Bronchial epithelial cell (primary cell): ENCODE measurements around the gene ELK4. TPM values are rescaled to one million over a fixed set of nuclear protein-coding genes. Genes with fewer than 3 reads are reported as not detected.
"Not testable (repeated sequence)": the region's sequence is repeated elsewhere in the genome, so short reads cannot be mapped to it uniquely, and the experiment has no call there.

ENCODE experiments used
- DNase-seq: peaks from one replicate; pipeline ENCODE4 v3.0.0-alpha.2; 2010; ENCODE audit warnings: low read depth
- FAIRE-seq: peaks from 2 replicates; lab custom pipeline; 2011; peaks lifted over from hg19 to GRCh38; lab: Jason Lieb, UNC
- H3K27me3 ChIP-seq: 2 replicates; pipeline ENCODE4 v1.5.1; 2011; ENCODE audit warnings: low read length; ENCODE audit not compliant: control insufficient read depth, insufficient read depth
- H3K36me3 ChIP-seq: 2 replicates; pipeline ENCODE4 v1.5.1; 2011; ENCODE audit warnings: low read length; ENCODE audit not compliant: control insufficient read depth, insufficient read depth
- H3K4me3 ChIP-seq: 2 replicates; pipeline ENCODE4 v1.5.1; 2011; ENCODE audit warnings: mild to moderate bottlenecking, low read depth, low read length, control low read depth
- total RNA-seq: library from RNA; depleted of rRNA; stranded (reverse); fragments of >200 nt; gene quantifications from 2 replicates; pipeline ENCODE4 v1.2.1, GENCODE V29; 2014
- TF ChIP-seq, protein P1 (sequence below): IDR thresholded peaks from 2 replicates; pipeline ENCODE4 v1.5.1; 2011; ENCODE audit warnings: mild to moderate bottlenecking, moderate library complexity, low read length, control low read depth, inconsistent platforms; ENCODE audit not compliant: insufficient read depth, severe bottlenecking

Gene ELK4
- total RNA-seq, 1 donor from 2014 or later: 10.8 TPM

GRCh38 chr1:205650241-205650640 lies 18.4 kb upstream of the ELK4 start:
- no peaks in the 10 kb centered on the region for H3K36me3 ChIP-seq
- no peaks in the 10 kb centered on the region for H3K27me3 ChIP-seq
- DNase-seq (no peak), FAIRE-seq (no peak)
- no peak overlapping the region for H3K4me3 ChIP-seq
- TF ChIP-seq, protein P1, sequence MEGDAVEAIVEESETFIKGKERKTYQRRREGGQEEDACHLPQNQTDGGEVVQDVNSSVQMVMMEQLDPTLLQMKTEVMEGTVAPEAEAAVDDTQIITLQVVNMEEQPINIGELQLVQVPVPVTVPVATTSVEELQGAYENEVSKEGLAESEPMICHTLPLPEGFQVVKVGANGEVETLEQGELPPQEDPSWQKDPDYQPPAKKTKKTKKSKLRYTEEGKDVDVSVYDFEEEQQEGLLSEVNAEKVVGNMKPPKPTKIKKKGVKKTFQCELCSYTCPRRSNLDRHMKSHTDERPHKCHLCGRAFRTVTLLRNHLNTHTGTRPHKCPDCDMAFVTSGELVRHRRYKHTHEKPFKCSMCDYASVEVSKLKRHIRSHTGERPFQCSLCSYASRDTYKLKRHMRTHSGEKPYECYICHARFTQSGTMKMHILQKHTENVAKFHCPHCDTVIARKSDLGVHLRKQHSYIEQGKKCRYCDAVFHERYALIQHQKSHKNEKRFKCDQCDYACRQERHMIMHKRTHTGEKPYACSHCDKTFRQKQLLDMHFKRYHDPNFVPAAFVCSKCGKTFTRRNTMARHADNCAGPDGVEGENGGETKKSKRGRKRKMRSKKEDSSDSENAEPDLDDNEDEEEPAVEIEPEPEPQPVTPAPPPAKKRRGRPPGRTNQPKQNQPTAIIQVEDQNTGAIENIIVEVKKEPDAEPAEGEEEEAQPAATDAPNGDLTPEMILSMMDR: no peak

DNA sequence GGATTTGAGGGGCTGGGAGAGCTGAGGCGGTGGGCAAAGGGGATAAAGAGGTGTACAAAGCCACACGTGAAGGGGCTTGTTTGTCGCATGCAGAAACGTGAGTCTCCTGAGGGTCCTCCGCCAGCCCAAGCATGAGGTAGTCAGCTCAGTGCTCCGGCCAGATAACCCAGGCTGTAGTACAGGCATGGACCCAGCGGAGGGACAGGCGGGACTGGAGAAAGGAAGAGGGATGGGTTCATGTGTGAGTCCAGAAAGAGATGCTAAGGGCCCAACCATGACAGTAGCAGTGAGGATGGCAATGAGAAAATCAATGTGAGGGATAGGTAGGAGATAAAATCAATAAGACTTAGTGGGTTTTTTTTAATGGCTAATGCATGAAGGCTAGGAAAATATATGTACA lies 13.7 kb upstream of the ELK4 start:
- no peak for FAIRE-seq
- Histone ChIP-seq H3K4me3 (no peak overlapping the region), H3K36me3 (no peaks in the 10 kb centered on the region), H3K27me3 (no peaks in the 10 kb centered on the region)
- DNase-seq: no peak
- TF ChIP-seq, protein P1: no peak

DNA sequence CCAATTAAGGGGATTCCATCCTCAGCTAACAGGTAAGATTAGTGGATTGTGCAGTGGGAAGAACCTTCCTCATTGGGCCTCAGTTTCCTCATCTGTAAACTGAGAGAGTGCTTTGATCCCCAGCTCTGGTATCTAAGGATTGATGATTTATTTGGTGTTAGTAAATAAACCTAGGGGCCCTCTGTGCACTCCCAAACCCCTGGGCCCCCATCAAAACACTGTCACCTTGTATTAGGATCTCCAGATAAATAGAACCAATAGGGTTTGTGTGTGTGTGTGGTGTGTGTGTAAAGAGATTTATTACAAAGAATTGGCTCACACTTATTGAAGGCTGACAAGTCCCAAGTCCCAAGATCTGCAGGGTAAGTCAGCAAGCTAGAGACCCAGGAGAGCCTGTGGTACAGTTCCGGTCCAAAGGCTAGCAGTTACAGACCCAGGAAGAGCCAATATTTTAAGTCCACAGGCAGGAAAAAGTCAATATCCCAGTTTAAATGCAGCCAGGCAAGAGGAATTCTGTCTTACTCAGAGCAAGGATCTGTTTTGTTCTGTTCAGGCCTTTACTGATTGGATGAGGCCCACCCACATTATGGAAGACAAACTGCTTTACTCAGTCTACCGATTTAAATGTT lies 11.0 kb upstream of the ELK4 start:
- DNase-seq (no peak), FAIRE-seq (no peak)
- TF ChIP-seq, protein P1: no peak
- Histone ChIP-seq H3K4me3 (no peak overlapping the region), H3K27me3 (no peaks in the 10 kb centered on the region), H3K36me3 (no peaks in the 10 kb centered on the region)

- no peaks in the 10 kb centered on the region for H3K36me3 ChIP-seq
- no peaks in the 10 kb centered on the region for H3K27me3 ChIP-seq
- TF ChIP-seq, protein P1: no peak
- no peak overlapping the region for H3K4me3 ChIP-seq
- DNase-seq (no peak), FAIRE-seq (no peak)
Measured at GRCh38 chr1:205639567-205639966, 7.8 kb upstream of the ELK4 start.

DNA sequence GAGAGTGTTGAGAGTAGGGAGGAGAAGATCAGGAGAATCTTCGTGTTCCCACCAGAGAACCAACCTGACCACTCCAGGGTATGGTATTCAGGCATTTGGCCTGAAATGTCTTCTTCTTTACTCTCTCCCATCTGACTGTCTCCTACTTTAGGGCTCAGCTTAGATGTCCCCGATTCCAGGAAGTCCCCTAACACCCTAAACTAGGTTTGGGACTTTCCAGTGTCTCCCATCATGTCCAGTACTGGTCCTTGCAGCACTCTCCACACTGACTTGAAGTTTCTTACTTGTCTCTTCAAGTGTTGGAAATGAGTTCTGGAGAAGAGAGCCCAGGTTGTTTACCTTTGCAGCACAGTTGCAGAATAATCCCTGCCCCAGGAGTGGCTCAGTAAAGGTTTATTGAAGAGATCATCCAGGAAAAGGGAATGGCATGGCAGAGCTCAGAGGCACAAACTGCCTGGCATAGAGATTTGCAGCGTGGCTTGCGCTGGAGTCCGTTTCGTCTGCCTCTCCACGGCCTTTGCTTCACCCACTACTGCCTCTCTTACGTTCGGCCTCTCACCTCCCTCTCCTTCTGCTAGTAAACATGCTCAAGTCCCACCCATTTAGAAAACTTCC lies 6.2 kb upstream of the ELK4 start:
- TF ChIP-seq, protein P1: no peak
- Histone ChIP-seq H3K36me3 (no peaks in the 10 kb centered on the region), H3K27me3 (no peaks in the 10 kb centered on the region), H3K4me3 (no peak overlapping the region)
- no peak for DNase-seq
- FAIRE-seq: no peak

DNA sequence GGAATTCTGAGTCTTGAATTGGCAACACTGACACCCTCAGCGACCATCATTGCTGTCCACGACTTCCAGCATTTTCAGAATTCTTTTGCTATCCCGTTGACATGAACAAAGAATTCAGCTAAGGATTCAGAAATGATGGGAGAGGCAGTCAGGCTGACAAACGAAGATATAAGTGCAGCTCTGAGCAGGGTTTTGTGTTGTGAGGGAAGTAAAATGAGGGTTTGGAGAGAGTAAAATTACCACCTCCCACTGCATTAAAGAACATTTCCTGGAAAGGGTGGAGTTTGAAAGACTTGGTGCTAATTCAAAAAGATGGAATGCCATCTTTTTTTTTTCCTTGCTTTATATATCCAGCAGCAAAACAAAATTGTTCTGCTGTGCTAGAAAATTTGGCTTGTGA lies 4.9 kb upstream of the ELK4 start:
- DNase-seq (no peak), FAIRE-seq (no peak)
- Histone ChIP-seq H3K4me3 (no peak overlapping the region), H3K27me3 (no peaks in the 10 kb centered on the region), H3K36me3 (no peaks in the 10 kb centered on the region)
- TF ChIP-seq, protein P1: no peak

DNA sequence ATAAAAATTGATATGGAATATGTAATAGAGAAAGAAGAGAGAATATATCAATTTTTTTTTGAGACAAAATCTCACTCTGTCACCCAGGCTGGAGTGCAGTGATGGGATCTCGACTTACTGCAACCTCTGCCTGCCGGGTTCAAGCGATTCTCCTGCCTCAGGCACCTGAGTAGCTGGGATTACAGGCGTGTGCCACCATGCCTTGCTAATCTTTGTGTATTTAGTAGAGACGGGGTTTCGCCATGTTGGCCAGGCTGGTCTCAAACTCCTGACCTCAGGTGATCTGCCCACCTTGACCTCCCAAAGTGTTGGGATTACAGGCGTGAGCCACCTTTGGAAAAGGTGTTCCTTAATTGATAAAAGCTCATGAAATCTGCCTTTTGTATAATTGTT lies 4.3 kb upstream of the ELK4 start:
- not testable (repeated sequence) for FAIRE-seq, H3K36me3 ChIP-seq, DNase-seq, H3K4me3 ChIP-seq, H3K27me3 ChIP-seq
